Measurements from ENCODE around the gene POU6F2.

The POU6F2 gene

GRCh38 chr7:39137480-39137879 is 159.8 kb downstream of the POU6F2 start:
- H3K9me3 ChIP-seq (ENCODE audit: insufficient read depth, low read depth, low read length): no peaks in the 10 kb centered on the region
- H3K4me3 ChIP-seq (ENCODE audit: low read length, poor library complexity, severe bottlenecking): no peak overlapping the region
- no peak overlapping the region for H3K4me2 ChIP-seq (ENCODE audit: low read depth, low read length, poor library complexity, severe bottlenecking)
- H2AFZ ChIP-seq (ENCODE audit: low read length): no peak overlapping the region
- H3K36me3 ChIP-seq (ENCODE audit: insufficient read depth, low read length): no peaks in the 10 kb centered on the region
- no peaks in the 10 kb centered on the region for H3K4me1 ChIP-seq (ENCODE audit: insufficient read depth, low read length, poor library complexity, severe bottlenecking)
- TF ChIP-seq CTCF (conservative IDR thresholded peaks at IDR 0.05; ENCODE audit: low read length) (no peak), EZH2phosphoT487 (IDR thresholded peaks at IDR 0.05; ENCODE audit: borderline replicate concordance) (no peak)
- H3K9me2 ChIP-seq (replicated peaks; ENCODE audit: low read depth, low read length): no peaks in the 10 kb centered on the region
- H4K20me1 ChIP-seq (ENCODE audit: insufficient read depth, low read length, poor library complexity, severe bottlenecking): no peaks in the 10 kb centered on the region
- no peaks in the 10 kb centered on the region for H3K79me2 ChIP-seq (ENCODE audit: insufficient read depth, low read length)
- no peak overlapping the region for H3K9ac ChIP-seq (ENCODE audit: low read depth, low read length, poor library complexity, severe bottlenecking)
- H3F3A ChIP-seq (ENCODE audit: low read depth): no peaks in the 10 kb centered on the region
- no peaks in the 10 kb centered on the region for H3K27me3 ChIP-seq (ENCODE audit: insufficient read depth, low read length, poor library complexity, severe bottlenecking)

GRCh38 chr7:39142750-39143149 is 165.0 kb downstream of the POU6F2 start:
- Histone ChIP-seq H3K36me3 (ENCODE audit: insufficient read depth, low read length) (no peaks in the 10 kb centered on the region), H3K9me2 (replicated peaks; ENCODE audit: low read depth, low read length) (no peaks in the 10 kb centered on the region), H3F3A (ENCODE audit: low read depth) (no peaks in the 10 kb centered on the region), H3K4me3 (ENCODE audit: low read length, poor library complexity, severe bottlenecking) (no peak overlapping the region), H3K27me3 (ENCODE audit: insufficient read depth, low read length, poor library complexity, severe bottlenecking) (no peaks in the 10 kb centered on the region), H3K4me2 (ENCODE audit: low read depth, low read length, poor library complexity, severe bottlenecking) (no peak overlapping the region), H3K79me2 (ENCODE audit: insufficient read depth, low read length) (no peaks in the 10 kb centered on the region), H3K9ac (ENCODE audit: low read depth, low read length, poor library complexity, severe bottlenecking) (no peak overlapping the region), H3K9me3 (ENCODE audit: insufficient read depth, low read depth, low read length) (no peaks in the 10 kb centered on the region), H2AFZ (ENCODE audit: low read length) (no peak overlapping the region), H4K20me1 (ENCODE audit: insufficient read depth, low read length, poor library complexity, severe bottlenecking) (no peaks in the 10 kb centered on the region), H3K4me1 (ENCODE audit: insufficient read depth, low read length, poor library complexity, severe bottlenecking) (no peaks in the 10 kb centered on the region)
- TF ChIP-seq CTCF (conservative IDR thresholded peaks at IDR 0.05; ENCODE audit: low read length) (no peak), EZH2phosphoT487 (IDR thresholded peaks at IDR 0.05; ENCODE audit: borderline replicate concordance) (no peak)

- Histone ChIP-seq H3K27me3 (ENCODE audit: insufficient read depth, low read length, poor library complexity, severe bottlenecking) (no peaks in the 10 kb centered on the region), H3K9me2 (replicated peaks; ENCODE audit: low read depth, low read length) (no peaks in the 10 kb centered on the region), H3K79me2 (ENCODE audit: insufficient read depth, low read length) (no peaks in the 10 kb centered on the region), H3K9ac (ENCODE audit: low read depth, low read length, poor library complexity, severe bottlenecking) (no peak overlapping the region), H3F3A (ENCODE audit: low read depth) (no peaks in the 10 kb centered on the region), H3K4me1 (ENCODE audit: insufficient read depth, low read length, poor library complexity, severe bottlenecking) (no peaks in the 10 kb centered on the region), H3K36me3 (ENCODE audit: insufficient read depth, low read length) (no peaks in the 10 kb centered on the region), H3K4me2 (ENCODE audit: low read depth, low read length, poor library complexity, severe bottlenecking) (no peak overlapping the region), H4K20me1 (ENCODE audit: insufficient read depth, low read length, poor library complexity, severe bottlenecking) (no peaks in the 10 kb centered on the region), H3K9me3 (ENCODE audit: insufficient read depth, low read depth, low read length) (no peaks in the 10 kb centered on the region), H3K4me3 (ENCODE audit: low read length, poor library complexity, severe bottlenecking) (no peak overlapping the region), H2AFZ (ENCODE audit: low read length) (no peak overlapping the region)
- TF ChIP-seq EZH2phosphoT487 (IDR thresholded peaks at IDR 0.05; ENCODE audit: borderline replicate concordance): no peak
- no peak for TF ChIP-seq CTCF (conservative IDR thresholded peaks at IDR 0.05; ENCODE audit: low read length)
Observed at GRCh38 chr7:39144420-39144819, 166.7 kb downstream of the POU6F2 start.

Data from Loucy (cell line).